ENCODE data around the gene THNSL1.
"Not testable (repeated sequence)": the region's sequence is repeated elsewhere in the genome, so short reads cannot be mapped to it uniquely, and the experiment has no call there.

The THNSL1 gene

DNA sequence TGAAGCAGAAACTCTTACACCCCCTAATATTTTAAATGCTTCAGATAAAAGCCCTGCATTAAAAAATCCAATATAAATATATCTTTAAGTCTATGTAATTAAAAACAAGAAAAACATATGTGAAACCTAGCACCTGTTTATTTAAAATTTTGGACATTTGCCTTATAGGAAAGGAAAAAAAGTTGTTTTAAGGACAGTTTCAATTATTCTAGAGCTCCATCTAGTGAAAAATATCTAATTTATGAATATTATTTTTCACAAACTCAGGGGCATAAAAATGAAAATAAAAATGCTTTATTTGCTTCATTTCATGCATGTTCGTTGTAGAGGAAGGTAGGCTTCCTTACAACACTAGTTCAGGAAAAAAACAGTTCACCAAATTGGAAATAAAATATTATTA lies 26.5 kb upstream of the THNSL1 start:
- no peak overlapping the region for H3K27ac Mint-ChIP-seq
- DNase-seq (no peak), ATAC-seq (no peak)
- no peak overlapping the region for H3K4me3 Mint-ChIP-seq
- H3K4me1 Mint-ChIP-seq: no peaks in the 10 kb centered on the region
- no peaks in the 10 kb centered on the region for H3K27me3 Mint-ChIP-seq
- H3K9me3 Mint-ChIP-seq: no peaks in the 10 kb centered on the region

DNA sequence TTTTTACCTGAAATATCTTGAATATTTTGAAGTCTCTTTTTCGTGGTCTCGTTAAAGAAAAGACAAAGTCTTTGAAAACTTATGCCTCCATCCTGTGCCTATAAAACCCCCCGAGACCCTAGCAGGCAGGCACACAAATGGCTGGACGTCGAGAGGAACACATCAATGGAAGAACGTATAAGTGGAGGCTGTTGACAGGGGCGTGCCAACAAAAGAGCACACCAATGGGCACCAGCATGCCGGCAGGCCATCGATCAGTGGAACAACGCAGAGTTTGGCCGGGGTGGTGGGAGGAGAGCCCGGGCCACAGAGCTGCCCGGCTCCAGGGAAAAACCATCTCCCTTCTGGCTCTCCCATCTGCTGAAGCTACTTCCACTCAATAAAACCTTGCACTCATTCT lies 25.1 kb upstream of the THNSL1 start:
- no peak for DNase-seq
- Mint-ChIP-seq H3K27ac (no peak overlapping the region), H3K9me3 (no peaks in the 10 kb centered on the region), H3K4me3 (no peak overlapping the region), H3K27me3 (no peaks in the 10 kb centered on the region), H3K4me1 (no peaks in the 10 kb centered on the region)
- ATAC-seq: no peak

DNA sequence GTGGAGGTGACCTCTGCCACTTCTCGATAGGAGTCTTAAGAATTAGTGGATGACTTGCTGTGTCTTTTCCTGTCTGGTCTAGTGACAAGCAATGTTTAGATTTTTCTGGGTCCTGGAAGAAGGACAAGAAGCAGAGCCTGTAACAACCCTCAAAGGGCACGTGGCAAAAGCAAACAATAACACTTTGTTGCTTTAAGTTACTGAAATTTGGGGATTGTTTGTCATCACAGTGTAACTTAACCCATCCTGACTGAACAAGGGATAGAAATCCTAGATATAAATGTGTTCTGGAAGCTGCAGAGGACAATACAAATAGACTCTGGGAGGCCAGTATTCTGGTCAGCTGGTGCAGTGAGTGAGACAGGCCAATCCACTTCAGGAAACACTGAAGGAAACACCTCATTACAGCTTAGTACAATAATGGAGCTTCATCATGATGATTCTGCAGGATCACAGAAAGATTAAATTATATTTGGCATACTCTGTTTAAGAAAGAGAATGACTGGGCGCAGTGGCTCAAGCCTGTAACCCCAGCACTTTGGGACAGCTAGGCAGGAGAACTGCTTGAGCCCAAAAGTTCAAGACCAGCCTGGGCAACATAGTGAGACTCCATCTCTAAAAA lies 23.8 kb upstream of the THNSL1 start:
- DNase-seq: no peak
- H3K27me3 Mint-ChIP-seq: no peaks in the 10 kb centered on the region
- no peak overlapping the region for H3K4me3 Mint-ChIP-seq
- H3K9me3 Mint-ChIP-seq: no peaks in the 10 kb centered on the region
- no peak for ATAC-seq
- no peak overlapping the region for H3K27ac Mint-ChIP-seq
- no peaks in the 10 kb centered on the region for H3K4me1 Mint-ChIP-seq

DNA sequence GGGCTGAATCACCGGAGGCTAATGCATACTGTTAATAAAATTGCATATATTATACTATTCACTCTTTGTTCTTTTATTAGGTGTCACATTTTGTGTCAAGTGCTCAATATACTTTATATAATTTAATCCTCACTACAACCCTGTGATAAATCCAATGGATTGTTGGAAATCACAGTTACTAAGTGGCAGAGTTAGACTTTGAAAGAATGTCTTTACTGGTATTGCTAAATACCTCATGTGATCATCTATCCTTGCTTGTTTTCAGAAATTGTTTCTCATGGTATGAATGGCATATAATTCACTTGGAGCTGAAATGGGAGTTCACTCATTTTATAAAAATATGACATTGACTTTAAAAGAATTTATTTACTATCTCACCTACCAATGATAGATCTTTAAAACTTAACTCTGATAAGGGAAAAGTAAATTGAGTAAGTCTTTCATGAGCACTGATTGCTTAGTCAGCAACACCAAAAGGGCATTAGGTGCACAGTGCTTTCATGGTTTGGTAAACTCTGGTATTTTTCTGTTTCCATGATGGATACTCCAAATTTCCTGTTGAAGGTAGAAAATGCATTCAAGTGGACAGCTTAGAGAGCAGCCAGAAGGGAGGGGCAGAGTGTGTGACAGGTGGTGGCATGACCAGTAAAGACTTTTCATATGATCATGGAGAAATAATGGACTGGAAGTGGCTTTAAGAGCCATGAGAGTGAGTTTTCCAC lies 23.0 kb upstream of the THNSL1 start:
- H3K4me3 Mint-ChIP-seq: no peak overlapping the region

DNA sequence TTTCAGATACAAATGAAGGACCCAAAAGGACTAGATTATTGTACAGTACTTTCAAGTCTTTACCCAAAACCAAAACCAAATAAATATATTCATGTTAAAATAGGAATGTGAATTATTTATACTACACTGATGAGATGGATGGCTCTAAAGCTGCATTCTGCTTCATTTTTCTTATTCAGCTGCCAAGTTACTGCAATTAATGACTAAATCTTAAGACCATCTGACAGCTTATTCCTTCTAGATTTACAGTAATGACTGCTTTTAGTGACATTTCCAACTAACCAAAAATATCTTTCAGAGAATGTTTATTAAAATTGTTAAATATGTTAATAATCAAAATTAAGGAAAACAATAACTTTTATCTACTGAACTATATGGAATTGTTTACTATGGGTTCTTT lies 21.3 kb upstream of the THNSL1 start:
- no peak for ATAC-seq
- Mint-ChIP-seq H3K27me3 (no peaks in the 10 kb centered on the region), H3K4me3 (no peak overlapping the region), H3K27ac (no peak overlapping the region), H3K4me1 (no peaks in the 10 kb centered on the region), H3K9me3 (no peaks in the 10 kb centered on the region)
- no peak for DNase-seq

More for the DNA sequence above, 23.0 kb upstream of the THNSL1 start:
- Mint-ChIP-seq H3K27me3 (no peaks in the 10 kb centered on the region), H3K9me3 (no peaks in the 10 kb centered on the region), H3K4me1 (no peaks in the 10 kb centered on the region), H3K27ac (no peak overlapping the region)
- DNase-seq (no peak), ATAC-seq (no peak)

DNA sequence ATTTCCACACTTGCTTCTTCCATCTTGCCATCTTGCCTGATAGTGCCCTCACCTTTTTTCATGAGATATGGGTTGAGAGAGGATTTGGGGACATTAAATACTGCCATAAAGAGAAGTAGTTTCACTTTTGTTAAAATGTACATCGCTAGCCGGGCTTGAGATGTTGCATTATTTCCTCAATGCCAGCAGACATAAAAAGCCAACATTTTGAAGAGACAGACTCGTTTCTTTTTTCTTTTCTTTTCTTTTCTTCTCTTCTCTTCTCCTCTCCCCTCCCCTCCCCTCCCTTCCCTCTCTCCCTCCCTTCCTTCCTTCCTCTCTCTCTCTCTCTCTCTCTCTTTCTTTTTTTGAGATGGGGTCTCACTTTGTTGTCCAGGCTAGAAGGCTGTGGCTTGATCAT lies 18.4 kb upstream of the THNSL1 start:
- DNase-seq (no peak), ATAC-seq (no peak)
- no peaks in the 10 kb centered on the region for H3K27me3 Mint-ChIP-seq
- no peaks in the 10 kb centered on the region for H3K4me1 Mint-ChIP-seq
- no peak overlapping the region for H3K27ac Mint-ChIP-seq
- no peak overlapping the region for H3K4me3 Mint-ChIP-seq
- H3K9me3 Mint-ChIP-seq: peaks cover 14 to 19% of the 10 kb centered on the region in 2 donors

DNA sequence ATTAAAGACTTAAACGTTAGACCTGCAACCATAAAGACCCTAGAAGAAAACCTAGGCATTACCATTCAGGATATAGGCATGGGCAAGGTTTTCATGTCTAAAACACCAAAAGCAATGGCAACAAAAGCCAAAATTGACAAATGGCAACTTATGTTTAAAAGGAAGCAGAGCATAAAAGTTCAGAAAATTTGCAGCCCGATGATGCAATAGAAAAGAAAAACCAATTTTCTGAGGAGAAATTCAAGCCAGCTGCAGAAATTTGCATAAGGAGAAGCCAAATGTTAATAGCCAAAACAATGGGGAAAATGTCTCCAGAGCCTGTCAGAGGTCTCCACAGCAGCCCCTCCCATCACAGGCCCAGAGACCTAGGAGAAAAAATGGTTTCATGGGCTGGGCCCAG lies 4.8 kb upstream of the THNSL1 start:
- H3K4me3 Mint-ChIP-seq, H3K27me3 Mint-ChIP-seq, DNase-seq, ATAC-seq, H3K27ac Mint-ChIP-seq: not testable (repeated sequence)
- Mint-ChIP-seq H3K4me1 (peaks cover 13% of the 10 kb centered on the region), H3K9me3 (peaks cover 9 to 12% of the 10 kb centered on the region in 2 donors)

DNA sequence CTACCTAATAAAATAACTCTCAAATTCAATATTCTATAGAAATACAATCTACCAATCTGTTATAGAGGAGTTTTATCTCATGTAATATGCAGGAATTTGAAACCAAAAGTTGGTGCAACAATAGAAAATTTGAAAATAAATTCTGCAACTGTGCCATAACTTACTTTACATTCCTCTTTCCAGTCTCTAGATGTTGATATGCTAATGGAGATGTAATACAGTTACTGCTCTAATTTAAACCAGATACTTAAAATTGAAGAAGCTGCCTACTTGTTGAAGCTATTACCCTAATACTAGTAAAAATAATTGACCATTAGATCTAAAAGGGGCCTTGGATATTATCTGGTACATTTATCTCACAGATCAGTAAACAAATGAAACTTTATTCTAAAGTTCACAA lies 1.8 kb upstream of the THNSL1 start:
- H3K27me3 Mint-ChIP-seq: no peaks in the 10 kb centered on the region
- no peak overlapping the region for H3K4me3 Mint-ChIP-seq
- ATAC-seq: no peak
- H3K9me3 Mint-ChIP-seq: peaks cover 9 to 12% of the 10 kb centered on the region in 2 donors
- no peak for DNase-seq
- peaks cover 25% of the 10 kb centered on the region for H3K4me1 Mint-ChIP-seq
- H3K27ac Mint-ChIP-seq: no peak overlapping the region

DNA sequence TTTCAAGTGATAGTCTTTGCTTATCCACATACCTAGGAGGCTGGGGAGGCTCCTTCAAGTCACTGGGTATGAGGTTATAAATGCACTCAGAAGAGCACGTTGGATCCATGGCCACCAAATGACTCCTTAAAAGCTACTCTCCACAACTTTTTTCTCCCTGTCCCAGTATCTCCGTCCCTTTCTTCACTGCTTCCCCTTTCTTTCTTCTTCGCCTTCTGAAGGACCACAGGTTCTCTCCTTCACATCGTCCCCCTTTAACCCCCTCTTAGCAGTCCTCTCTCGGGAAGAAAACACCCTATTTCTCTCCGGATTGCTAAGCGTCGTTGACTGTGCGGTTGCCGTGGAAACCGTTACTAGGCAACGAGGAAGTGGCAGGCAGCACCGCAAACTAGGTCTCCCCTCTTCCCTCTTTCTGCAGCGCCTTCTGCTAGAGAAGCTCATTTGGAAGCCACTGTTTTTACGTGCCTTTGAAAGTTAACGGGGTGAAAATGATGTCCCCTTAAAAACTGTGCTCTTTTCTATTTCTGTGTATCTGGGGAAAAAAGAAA lies 510 bp upstream of the THNSL1 start, which contains the start of gene ENKUR:
TSS of gene ENKUR (minus strand) at position 331 of the 548 bp plus-strand sequence. CDS start at position 109, 222 bp downstream.
- Mint-ChIP-seq H3K9me3 (peaks cover 9 to 12% of the 10 kb centered on the region in 2 donors), H3K4me3 (peak within 1 kb of the TSS; percentile 82 to 83), H3K4me1 (peaks cover 25% of the 10 kb centered on the region), H3K27ac (peak within 1 kb of the TSS; percentile 84 to 86), H3K27me3 (no peaks in the 10 kb centered on the region)
- DNase-seq (peak in 1 of 2 donors; percentile 89), ATAC-seq (peak; percentile 69)

DNA sequence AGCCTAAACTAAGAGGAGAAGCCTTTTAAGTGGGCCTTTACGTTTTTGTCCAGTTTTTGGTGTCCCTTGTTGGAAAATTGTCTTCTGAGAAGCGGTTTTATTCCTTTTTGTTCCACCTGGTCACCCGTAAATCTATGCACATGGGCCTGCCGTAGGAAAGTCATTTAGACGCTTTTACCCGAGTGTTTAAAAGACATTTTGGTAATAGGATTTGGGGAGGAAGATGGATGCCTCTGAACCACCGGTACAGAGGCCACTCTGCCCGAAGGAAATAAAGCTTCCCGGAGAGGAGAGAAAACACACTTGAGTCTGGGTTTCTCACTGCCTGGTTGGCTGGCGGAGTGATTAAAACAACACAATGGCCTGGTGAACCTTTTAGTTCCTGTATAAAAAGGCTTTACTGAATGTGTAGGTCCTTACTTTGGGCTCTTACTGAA lies 760 bp downstream of the THNSL1 start:
- H3K9me3 Mint-ChIP-seq: peaks cover 9 to 12% of the 10 kb centered on the region in 2 donors
- no peak for DNase-seq
- peak overlapping the region; percentile 82 to 83 for H3K4me3 Mint-ChIP-seq
- H3K27me3 Mint-ChIP-seq: no peaks in the 10 kb centered on the region
- no peak for ATAC-seq
- H3K4me1 Mint-ChIP-seq: peaks cover 25% of the 10 kb centered on the region
- peak overlapping the region; percentile 84 to 86 for H3K27ac Mint-ChIP-seq

DNA sequence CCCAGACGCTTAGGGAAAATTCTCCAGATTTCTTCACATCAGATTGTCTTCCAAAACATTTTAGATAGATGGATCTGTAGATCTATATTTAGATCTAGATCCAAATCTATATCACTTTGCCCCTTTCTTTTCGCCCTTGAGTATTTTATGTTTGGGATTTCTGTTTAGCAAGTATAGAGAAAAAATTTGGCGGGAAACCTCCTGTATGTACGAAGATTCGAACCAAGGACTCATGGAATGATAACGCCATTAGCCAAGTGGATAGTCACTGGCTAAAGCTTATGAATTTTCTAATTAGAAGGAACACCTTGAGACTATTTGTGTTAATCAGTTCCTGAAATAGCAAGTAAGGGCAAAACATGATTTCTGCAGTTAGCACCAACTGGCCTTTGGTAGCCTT lies 1.2 kb downstream of the THNSL1 start:
- Mint-ChIP-seq H3K4me1 (peaks cover 24% of the 10 kb centered on the region), H3K27ac (peak overlapping the region in 1 of 2 donors; percentile 86), H3K4me3 (peak overlapping the region; percentile 82 to 83), H3K9me3 (peaks cover 7 to 8% of the 10 kb centered on the region in 2 donors), H3K27me3 (no peaks in the 10 kb centered on the region)
- DNase-seq (no peak), ATAC-seq (no peak)

DNA sequence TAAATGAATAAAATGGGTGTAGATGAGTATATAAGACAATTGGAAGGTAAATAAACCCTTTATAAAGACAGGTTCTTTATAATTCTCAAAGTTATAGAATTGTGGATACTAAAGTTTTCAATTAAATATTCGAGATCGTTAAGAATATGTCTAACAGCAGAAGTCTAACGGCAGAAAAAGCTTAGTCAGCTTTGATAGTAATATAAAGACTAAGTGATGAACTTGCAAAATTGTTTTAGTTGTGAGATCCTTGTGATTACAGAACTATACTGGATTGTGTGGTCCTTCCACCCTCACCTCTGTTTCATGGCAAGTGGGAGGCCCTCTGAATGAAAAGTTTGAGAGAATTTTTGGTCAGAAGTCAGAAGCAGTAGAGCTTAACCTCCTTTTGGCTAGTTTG lies 2.3 kb downstream of the THNSL1 start:
- H3K4me3 Mint-ChIP-seq: no peak overlapping the region
- H3K27ac Mint-ChIP-seq: peak overlapping the region in 1 of 2 donors; percentile 76
- ATAC-seq (no peak), DNase-seq (no peak)
- H3K4me1 Mint-ChIP-seq: peaks cover 21% of the 10 kb centered on the region
- no peaks in the 10 kb centered on the region for H3K9me3 Mint-ChIP-seq
- no peaks in the 10 kb centered on the region for H3K27me3 Mint-ChIP-seq

DNA sequence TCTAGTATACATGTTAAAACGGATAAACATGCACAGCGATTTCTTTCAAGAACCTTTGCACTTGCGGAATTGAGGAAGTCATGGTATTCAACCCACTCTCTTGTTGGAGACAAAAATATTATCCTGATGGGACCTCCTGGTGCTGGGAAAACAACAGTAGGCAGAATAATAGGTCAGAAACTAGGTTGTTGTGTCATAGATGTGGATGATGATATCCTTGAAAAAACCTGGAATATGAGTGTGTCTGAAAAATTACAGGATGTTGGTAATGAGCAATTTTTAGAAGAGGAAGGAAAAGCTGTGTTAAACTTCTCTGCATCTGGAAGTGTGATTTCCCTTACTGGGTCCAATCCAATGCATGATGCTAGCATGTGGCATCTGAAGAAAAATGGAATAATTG lies 6.9 kb downstream of the THNSL1 start:
- ATAC-seq: no peak
- no peaks in the 10 kb centered on the region for H3K27me3 Mint-ChIP-seq
- no peaks in the 10 kb centered on the region for H3K9me3 Mint-ChIP-seq
- no peak for DNase-seq
- peaks cover 4% of the 10 kb centered on the region for H3K4me1 Mint-ChIP-seq
- no peak overlapping the region for H3K4me3 Mint-ChIP-seq
- no peak overlapping the region for H3K27ac Mint-ChIP-seq

DNA sequence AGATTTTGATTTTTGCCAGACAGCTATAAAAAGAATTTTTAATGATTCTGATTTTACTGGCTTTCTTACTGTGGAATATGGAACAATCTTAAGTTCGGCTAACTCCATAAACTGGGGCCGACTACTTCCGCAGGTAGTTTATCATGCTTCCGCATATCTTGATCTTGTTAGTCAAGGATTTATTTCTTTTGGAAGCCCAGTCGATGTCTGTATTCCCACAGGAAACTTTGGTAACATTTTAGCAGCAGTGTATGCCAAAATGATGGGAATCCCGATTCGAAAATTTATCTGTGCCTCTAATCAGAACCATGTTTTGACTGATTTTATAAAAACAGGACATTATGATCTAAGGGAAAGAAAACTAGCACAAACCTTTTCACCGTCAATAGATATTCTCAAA lies 8.1 kb downstream of the THNSL1 start:
- H3K27ac Mint-ChIP-seq: no peak overlapping the region
- no peaks in the 10 kb centered on the region for H3K4me1 Mint-ChIP-seq
- no peak overlapping the region for H3K4me3 Mint-ChIP-seq
- DNase-seq: no peak
- no peaks in the 10 kb centered on the region for H3K9me3 Mint-ChIP-seq
- H3K27me3 Mint-ChIP-seq: no peaks in the 10 kb centered on the region
- no peak for ATAC-seq

DNA sequence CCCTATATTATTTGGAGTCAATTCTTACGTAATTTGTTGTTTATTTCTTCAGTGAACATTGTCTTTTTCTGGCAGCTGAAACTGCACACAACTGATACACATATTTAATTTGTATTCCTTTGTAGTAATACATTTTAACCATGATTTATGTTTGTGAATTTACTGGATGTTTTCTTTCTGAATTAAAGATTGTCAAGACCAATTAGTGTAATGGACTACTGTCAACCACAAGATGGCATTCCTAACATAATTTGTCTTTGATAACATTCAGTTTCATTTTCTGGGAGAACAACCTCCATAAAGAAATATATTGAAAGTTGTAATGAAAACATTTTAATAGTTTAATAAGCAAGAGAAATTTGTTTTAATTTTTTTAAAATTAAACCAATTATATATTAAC lies 10.1 kb downstream of the THNSL1 start:
- DNase-seq: no peak
- Mint-ChIP-seq H3K4me3 (no peak overlapping the region), H3K4me1 (no peaks in the 10 kb centered on the region), H3K9me3 (peaks cover 5 to 7% of the 10 kb centered on the region in 2 donors), H3K27me3 (no peaks in the 10 kb centered on the region), H3K27ac (no peak overlapping the region)
- ATAC-seq: no peak

DNA sequence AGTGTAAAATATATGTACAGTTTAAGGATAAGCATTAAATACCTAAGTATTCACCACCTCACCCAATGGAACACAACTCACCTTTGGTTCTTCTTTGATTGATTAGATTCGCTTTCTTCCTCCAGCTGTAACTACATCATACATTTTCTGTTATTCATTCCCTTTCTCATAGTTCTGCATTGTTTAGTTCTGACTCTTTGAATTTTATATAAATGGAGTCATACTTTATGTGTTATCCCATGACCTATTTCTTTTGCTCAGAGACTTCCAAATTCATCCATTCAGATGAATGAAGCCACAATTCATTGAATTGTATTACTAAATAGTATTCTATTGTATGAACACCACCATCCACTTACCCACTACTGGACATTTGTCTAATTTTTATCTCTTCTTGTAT lies 12.3 kb downstream of the THNSL1 start:
- Mint-ChIP-seq H3K4me3 (no peak overlapping the region), H3K9me3 (peaks cover 5 to 7% of the 10 kb centered on the region in 2 donors), H3K4me1 (no peaks in the 10 kb centered on the region), H3K27me3 (no peaks in the 10 kb centered on the region), H3K27ac (no peak overlapping the region)
- DNase-seq: no peak
- no peak for ATAC-seq
